Bronchial epithelial cell (primary cell): ENCODE data around the gene SCLT1. TPM values are rescaled to one million over a fixed set of nuclear protein-coding genes. Genes with fewer than 3 reads are reported as not detected.

ENCODE experiments used
- DNase-seq: peaks from one replicate; pipeline ENCODE4 v3.0.0-alpha.2; 2010; ENCODE audit warnings: low read depth
- FAIRE-seq: peaks from 2 replicates; lab custom pipeline; 2011; peaks lifted over from hg19 to GRCh38; lab: Jason Lieb, UNC
- H3K27me3 ChIP-seq: 2 replicates; pipeline ENCODE4 v1.5.1; 2011; ENCODE audit warnings: low read length; ENCODE audit not compliant: control insufficient read depth, insufficient read depth
- H3K36me3 ChIP-seq: 2 replicates; pipeline ENCODE4 v1.5.1; 2011; ENCODE audit warnings: low read length; ENCODE audit not compliant: control insufficient read depth, insufficient read depth
- H3K4me3 ChIP-seq: 2 replicates; pipeline ENCODE4 v1.5.1; 2011; ENCODE audit warnings: mild to moderate bottlenecking, low read depth, low read length, control low read depth
- total RNA-seq: library from RNA; depleted of rRNA; stranded (reverse); fragments of >200 nt; gene quantifications from 2 replicates; pipeline ENCODE4 v1.2.1, GENCODE V29; 2014
- TF ChIP-seq, protein P1 (sequence below): IDR thresholded peaks from 2 replicates; pipeline ENCODE4 v1.5.1; 2011; ENCODE audit warnings: mild to moderate bottlenecking, moderate library complexity, low read length, control low read depth, inconsistent platforms; ENCODE audit not compliant: insufficient read depth, severe bottlenecking

The SCLT1 gene
- total RNA-seq, 1 donor from 2014 or later, result 5.3 TPM

DNA sequence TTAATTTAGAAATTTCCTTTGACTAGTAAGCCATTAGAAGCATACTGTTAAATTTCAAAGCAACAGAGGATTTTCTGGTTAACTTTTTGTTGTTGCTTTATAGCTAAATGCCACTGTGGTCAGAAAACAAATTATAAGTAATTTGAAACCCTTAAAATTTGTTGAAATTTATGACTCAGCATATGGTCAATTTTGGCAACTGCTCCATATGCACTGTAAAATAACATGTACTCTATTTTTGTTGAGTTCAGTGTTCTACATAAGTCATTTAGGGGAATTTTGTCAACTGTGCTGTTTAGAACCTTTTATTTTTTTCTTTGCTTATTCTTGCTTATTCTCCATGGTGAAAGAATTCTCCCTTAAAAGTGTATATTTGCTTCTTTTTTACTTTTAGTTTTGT lies 28.6 kb downstream of the SCLT1 start:
- DNase-seq (peak; percentile 25), FAIRE-seq (no peak)
- no peaks in the 10 kb centered on the region for H3K36me3 ChIP-seq
- no peak overlapping the region for H3K4me3 ChIP-seq
- H3K27me3 ChIP-seq, result no peaks in the 10 kb centered on the region
- TF ChIP-seq, protein P1, sequence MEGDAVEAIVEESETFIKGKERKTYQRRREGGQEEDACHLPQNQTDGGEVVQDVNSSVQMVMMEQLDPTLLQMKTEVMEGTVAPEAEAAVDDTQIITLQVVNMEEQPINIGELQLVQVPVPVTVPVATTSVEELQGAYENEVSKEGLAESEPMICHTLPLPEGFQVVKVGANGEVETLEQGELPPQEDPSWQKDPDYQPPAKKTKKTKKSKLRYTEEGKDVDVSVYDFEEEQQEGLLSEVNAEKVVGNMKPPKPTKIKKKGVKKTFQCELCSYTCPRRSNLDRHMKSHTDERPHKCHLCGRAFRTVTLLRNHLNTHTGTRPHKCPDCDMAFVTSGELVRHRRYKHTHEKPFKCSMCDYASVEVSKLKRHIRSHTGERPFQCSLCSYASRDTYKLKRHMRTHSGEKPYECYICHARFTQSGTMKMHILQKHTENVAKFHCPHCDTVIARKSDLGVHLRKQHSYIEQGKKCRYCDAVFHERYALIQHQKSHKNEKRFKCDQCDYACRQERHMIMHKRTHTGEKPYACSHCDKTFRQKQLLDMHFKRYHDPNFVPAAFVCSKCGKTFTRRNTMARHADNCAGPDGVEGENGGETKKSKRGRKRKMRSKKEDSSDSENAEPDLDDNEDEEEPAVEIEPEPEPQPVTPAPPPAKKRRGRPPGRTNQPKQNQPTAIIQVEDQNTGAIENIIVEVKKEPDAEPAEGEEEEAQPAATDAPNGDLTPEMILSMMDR, result no peak

DNA sequence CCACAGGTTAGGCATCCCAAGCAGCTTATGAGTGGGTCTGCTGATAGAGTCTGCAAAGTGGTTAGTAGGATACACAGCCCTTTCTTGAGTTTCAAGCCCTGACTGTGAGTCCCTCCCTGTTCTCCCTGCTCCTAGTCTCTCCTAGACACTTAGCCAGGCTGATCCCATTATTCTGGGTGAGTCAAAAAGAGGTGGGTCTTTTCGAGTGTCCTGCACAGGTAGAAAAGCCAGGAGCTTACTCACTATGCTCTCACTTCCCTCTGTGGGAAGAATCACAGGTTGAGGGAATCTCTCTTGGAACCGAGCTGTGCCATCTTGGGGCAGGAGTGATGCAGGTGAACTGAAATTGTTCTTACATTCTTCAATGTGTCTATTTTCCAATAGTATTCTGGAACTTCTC lies 29.7 kb downstream of the SCLT1 start:
- H3K27me3 ChIP-seq, result no peaks in the 10 kb centered on the region
- FAIRE-seq (no peak), DNase-seq (peak; percentile 57)
- TF ChIP-seq, protein P1, result no peak
- H3K4me3 ChIP-seq, result no peak overlapping the region
- H3K36me3 ChIP-seq, result no peaks in the 10 kb centered on the region

DNA sequence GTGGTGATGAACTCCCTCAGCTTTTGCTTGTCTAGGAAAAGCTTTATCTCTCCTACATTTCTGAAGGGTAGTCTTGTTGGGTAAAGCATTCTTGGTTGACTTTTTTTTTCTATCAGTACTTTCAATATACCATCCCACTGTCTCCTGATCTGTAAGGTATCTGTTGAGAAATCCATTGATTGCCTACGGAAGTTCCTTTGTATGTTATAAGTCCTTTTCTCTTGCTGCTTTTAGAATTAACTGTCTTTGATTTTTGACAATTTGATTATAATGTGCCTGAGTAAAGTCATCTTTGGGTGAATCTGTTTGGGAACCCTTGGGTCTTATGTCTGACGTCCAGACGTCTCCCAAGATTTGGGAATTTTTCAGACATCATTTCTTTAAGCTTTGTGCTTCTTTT lies 30.8 kb downstream of the SCLT1 start:
- H3K36me3 ChIP-seq, result no peaks in the 10 kb centered on the region
- TF ChIP-seq, protein P1, result no peak
- no peak overlapping the region for H3K4me3 ChIP-seq
- no peaks in the 10 kb centered on the region for H3K27me3 ChIP-seq
- DNase-seq, result no peak
- FAIRE-seq, result no peak

DNA sequence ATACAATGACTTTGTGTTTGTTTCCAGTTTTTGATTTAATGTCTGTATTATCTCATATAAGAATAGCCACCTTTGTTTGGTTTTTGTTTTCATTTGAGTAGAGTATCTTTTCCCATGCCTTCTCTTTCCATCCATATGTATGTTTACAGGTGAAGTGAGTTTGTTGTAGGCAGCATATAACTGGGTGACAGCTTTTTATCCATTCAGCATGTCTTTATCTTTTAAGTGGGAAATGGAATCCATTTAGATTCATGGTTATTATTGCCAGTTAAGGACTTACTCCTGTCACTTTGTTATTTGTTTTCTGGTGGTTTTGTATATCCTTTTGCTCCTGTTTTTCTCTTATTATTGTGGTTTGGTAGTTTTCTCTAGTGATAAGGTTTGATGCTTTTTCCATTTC lies 34.3 kb downstream of the SCLT1 start:
- FAIRE-seq (no peak), DNase-seq (no peak)
- Histone ChIP-seq H3K36me3 (no peaks in the 10 kb centered on the region), H3K27me3 (no peaks in the 10 kb centered on the region), H3K4me3 (no peak overlapping the region)
- TF ChIP-seq, protein P1, result no peak

DNA sequence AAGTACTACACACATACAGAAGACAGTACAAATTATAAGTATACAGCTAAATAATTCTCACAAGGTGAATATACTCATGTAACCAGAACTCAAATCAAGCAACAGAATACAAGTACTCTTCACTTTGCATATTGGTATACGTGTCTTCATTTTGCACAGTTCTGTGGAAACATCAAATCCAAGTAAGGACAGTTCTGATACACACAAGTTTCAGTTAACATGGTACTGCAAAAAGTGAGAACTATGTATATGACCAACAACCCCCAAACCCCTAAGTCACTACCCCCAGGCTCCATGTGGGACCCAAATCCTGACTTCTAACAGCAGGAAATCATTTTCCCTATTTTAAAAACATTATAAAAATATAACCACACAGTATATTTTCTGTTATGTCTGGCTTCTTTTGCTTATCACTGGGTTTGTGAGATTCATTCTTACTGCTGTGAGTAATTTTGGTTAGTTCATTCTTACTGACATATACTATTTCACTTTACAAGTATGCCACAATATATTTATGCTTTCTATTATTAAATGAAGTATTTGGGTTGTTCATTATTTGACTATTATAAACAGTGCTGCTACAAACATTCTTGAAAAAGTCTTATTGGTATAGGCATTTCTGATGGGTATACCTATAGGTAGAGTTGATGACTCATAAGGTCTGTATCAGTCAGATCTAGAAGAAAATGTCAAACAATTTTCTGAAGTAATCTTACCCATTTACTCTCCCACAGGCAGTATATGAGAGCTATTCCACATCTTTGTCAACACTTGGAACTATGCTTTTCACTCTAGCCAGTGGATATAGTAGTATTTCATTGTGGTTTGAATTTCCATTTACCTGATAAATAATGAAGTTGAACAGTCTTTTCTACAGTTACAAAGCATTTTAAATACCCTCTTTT lies 47.0 kb downstream of the SCLT1 start:
- H3K4me3 ChIP-seq, result no peak overlapping the region
- H3K27me3 ChIP-seq, result no peaks in the 10 kb centered on the region
- DNase-seq (peak; percentile 12), FAIRE-seq (no peak)
- no peaks in the 10 kb centered on the region for H3K36me3 ChIP-seq
- TF ChIP-seq, protein P1, result no peak
